H1 (cell line): ENCODE results near the gene TMEM235. TPM values are rescaled to one million over a fixed set of nuclear protein-coding genes. Genes with fewer than 3 reads are reported as not detected.
A peak's percentile ranks its signal among the peaks of the same experiment; 100 is the strongest.

ENCODE experiments used
- CTCF ChIA-PET: fragments of 300-600 bp; sonication (Branson Sonifier 250); formaldehyde crosslinking; loops from one replicate; lab custom pipeline; 2021; ENCODE audit not compliant: partially characterized antibody; lab: Charles Lee
- POLR2A ChIA-PET: fragments of 300-600 bp; sonication (Branson Sonifier 250); formaldehyde crosslinking; loops from one replicate; lab custom pipeline; 2021; ENCODE audit warnings: inconsistent platforms; ENCODE audit not compliant: partially characterized antibody; lab: Charles Lee
- DNase-seq, 2 experiments: peaks; one replicate each; pipeline versions ENCODE4 v3.0.0 to v3.0.0-alpha.2; 2010 to 2022; ENCODE audit warnings: low spot score in 2 of 2, low read depth in 1 of 2, mixed read lengths in 1 of 2
- FAIRE-seq: peaks from 2 replicates; lab custom pipeline; 2011; peaks lifted over from hg19 to GRCh38; lab: Jason Lieb, UNC
- H2AFZ ChIP-seq: 2 replicates; pipeline ENCODE4 v1.8.1; 2012; ENCODE audit warnings: low read length, inconsistent platforms
- H2AK5ac ChIP-seq: 2 replicates; pipeline ENCODE4 v1.6.1; 2013; ENCODE audit warnings: low read depth, low read length
- H2BK120ac ChIP-seq: replicated peaks from 2 replicates; pipeline ENCODE3; 2013; ENCODE audit warnings: low read depth, low read length, inconsistent platforms
- H2BK12ac ChIP-seq: 2 replicates; pipeline ENCODE4 v1.6.1; 2013; ENCODE audit warnings: low read depth, low read length
- H2BK15ac ChIP-seq: 2 replicates; pipeline ENCODE4 v1.6.1; 2013; ENCODE audit warnings: low read length
- H2BK20ac ChIP-seq: 2 replicates; pipeline ENCODE4 v1.6.1; 2013; ENCODE audit warnings: low read length
- H2BK5ac ChIP-seq: 2 replicates; pipeline ENCODE4 v1.6.1; 2013; ENCODE audit warnings: low read depth, low read length
- H3K14ac ChIP-seq: 2 replicates; pipeline ENCODE4 v1.6.1; 2013; ENCODE audit warnings: inconsistent platforms; ENCODE audit not compliant: insufficient read length
- H3K18ac ChIP-seq: 2 replicates; pipeline ENCODE4 v1.6.1; 2013; ENCODE audit warnings: low read length; ENCODE audit errors: extremely low read depth
- H3K23ac ChIP-seq: 2 replicates; pipeline ENCODE4 v1.6.1; 2013; ENCODE audit warnings: inconsistent platforms; ENCODE audit not compliant: insufficient read length
- H3K23me2 ChIP-seq: 2 replicates; pipeline ENCODE4 v1.6.1; 2013; ENCODE audit warnings: low read depth, low read length
- H3K27ac ChIP-seq: 2 replicates; pipeline ENCODE4 v1.6.1; 2011; ENCODE audit warnings: low read depth, low read length, inconsistent platforms
- H3K27me3 ChIP-seq, 4 experiments: replicated peaks in 1 of 4; 1 replicate in 1 of 4; 2 replicates in 3 of 4; pipeline versions ENCODE4 v1.6.1 to v1.8.1; 2011 to 2013; ENCODE audit warnings: low read length in 3 of 4, mild to moderate bottlenecking in 3 of 4, inconsistent platforms in 2 of 4, mixed read lengths in 2 of 4, moderate library complexity in 1 of 4; ENCODE audit not compliant: control insufficient read depth in 3 of 4, insufficient read depth in 3 of 4; ENCODE audit errors: extremely low read depth in 1 of 4
- H3K36me3 ChIP-seq, 4 experiments: 2 replicates each; pipeline versions ENCODE4 v1.6.1 to v1.8.1; 2011 to 2013; ENCODE audit warnings: mild to moderate bottlenecking in 4 of 4, low read length in 3 of 4, moderate library complexity in 2 of 4, control low read depth in 1 of 4, inconsistent platforms in 1 of 4; ENCODE audit not compliant: insufficient read depth in 4 of 4, control insufficient read depth in 2 of 4
- H3K4ac ChIP-seq: replicated peaks from 2 replicates; pipeline ENCODE3; 2013; ENCODE audit warnings: low read length, low read depth, mixed read lengths, inconsistent platforms; ENCODE audit not compliant: insufficient read length
- H3K4me1 ChIP-seq, 4 experiments: replicated peaks in 1 of 4; 1 replicate in 1 of 4; 2 replicates in 3 of 4; pipeline versions ENCODE4 v1.6.1 to v1.8.1; 2011 to 2013; ENCODE audit warnings: low read length in 3 of 4, inconsistent platforms in 2 of 4, mixed read lengths in 1 of 4; ENCODE audit not compliant: insufficient read depth in 4 of 4, control insufficient read depth in 3 of 4
- H3K4me2 ChIP-seq, 2 experiments: 2 replicates each; pipeline versions ENCODE4 v1.6.1 to v1.8.1; 2011 to 2013; ENCODE audit warnings: low read depth in 2 of 2, low read length in 2 of 2, control low read depth in 1 of 2, inconsistent platforms in 1 of 2, mild to moderate bottlenecking in 1 of 2; ENCODE audit not compliant: insufficient read depth in 1 of 2
- H3K4me3 ChIP-seq, 4 experiments: fragments of 200-600, 300-600 bp in 1 of 4; sonication (generic), shearing (Covaris generic), sonication (Bioruptor Twin) in 1 of 4; 2 replicates each; pipeline versions ENCODE4 v1.5.1 to v1.8.1; 2011 to 2016; ENCODE audit warnings: low read length in 4 of 4, low read depth in 3 of 4, control low read depth in 2 of 4, inconsistent platforms in 2 of 4, mild to moderate bottlenecking in 2 of 4, mixed read lengths in 1 of 4, moderate library complexity in 1 of 4; ENCODE audit not compliant: insufficient read depth in 2 of 4; ENCODE audit errors: extremely low read depth in 1 of 4
- H3K56ac ChIP-seq: replicated peaks from 2 replicates; pipeline ENCODE3; 2013; ENCODE audit warnings: low read depth, mild to moderate bottlenecking, mixed read lengths, low read length, inconsistent platforms; ENCODE audit not compliant: insufficient read length
- H3K79me1 ChIP-seq: 2 replicates; pipeline ENCODE4 v1.6.1; 2013; ENCODE audit warnings: low read depth, low read length, control low read depth
- H3K79me2 ChIP-seq, 2 experiments: 2 replicates each; pipeline versions ENCODE4 v1.6.1 to v1.8.1; 2012 to 2013; ENCODE audit warnings: low read length in 2 of 2, mild to moderate bottlenecking in 2 of 2, inconsistent platforms in 1 of 2; ENCODE audit not compliant: insufficient read depth in 2 of 2, control insufficient read depth in 1 of 2
- H3K9ac ChIP-seq, 4 experiments: replicated peaks in 1 of 4; 1 replicate in 1 of 4; 2 replicates in 3 of 4; pipeline versions ENCODE4 v1.6.1 to v1.8.1; 2011 to 2013; ENCODE audit warnings: low read depth in 3 of 4, low read length in 3 of 4, control low read depth in 2 of 4, mild to moderate bottlenecking in 2 of 4, moderate library complexity in 2 of 4, inconsistent platforms in 1 of 4; ENCODE audit errors: extremely low read depth in 1 of 4
- H3K9me3 ChIP-seq, 2 experiments: 2 replicates each; pipeline versions ENCODE4 v1.6.1 to v1.8.1; 2012 to 2013; ENCODE audit warnings: mild to moderate bottlenecking in 2 of 2, moderate library complexity in 2 of 2, control low read depth in 1 of 2, inconsistent platforms in 1 of 2, low read depth in 1 of 2, low read length in 1 of 2, mixed read lengths in 1 of 2; ENCODE audit not compliant: insufficient read depth in 2 of 2
- H4K20me1 ChIP-seq, 2 experiments: replicated peaks in 1 of 2; 2 replicates each; pipeline versions ENCODE3 to v1.8.1; 2011 to 2013; ENCODE audit warnings: inconsistent platforms in 2 of 2, low read length in 2 of 2, mild to moderate bottlenecking in 1 of 2; ENCODE audit not compliant: insufficient read depth in 2 of 2, control insufficient read depth in 1 of 2
- H4K5ac ChIP-seq: 2 replicates; pipeline ENCODE4 v1.6.1; 2013; ENCODE audit warnings: low read length, low read depth, mixed read lengths, inconsistent platforms; ENCODE audit not compliant: insufficient read length
- H4K8ac ChIP-seq: 2 replicates; pipeline ENCODE4 v1.8.0; 2013; ENCODE audit warnings: mild to moderate bottlenecking, moderate library complexity, low read length, inconsistent platforms; ENCODE audit not compliant: insufficient read depth; ENCODE audit errors: extremely low read depth
- H4K91ac ChIP-seq: replicated peaks from 2 replicates; pipeline ENCODE3; 2013; ENCODE audit warnings: low read length, mixed read lengths, inconsistent platforms; ENCODE audit not compliant: insufficient read length
- NRF1 ChIP-seq: IDR thresholded peaks from 2 replicates; pipeline ENCODE4 v1.6.1; 2011; ENCODE audit warnings: mild to moderate bottlenecking, low read depth, low read length, improper control_type of control experiment
- RNF2 ChIP-seq: fragments of 200-900, 300-1000 bp; sonication (generic); IDR thresholded peaks from 2 replicates; pipeline ENCODE4 v1.7.1; 2016; ENCODE audit warnings: borderline replicate concordance, low read depth, mild to moderate bottlenecking, antibody characterized with exemption, low read length; ENCODE audit not compliant: poor library complexity, severe bottlenecking; ENCODE audit errors: missing control alignments
- WGBS, 2 experiments: shearing (Covaris generic) in 1 of 2; methylation state at CpG; one replicate each; pipeline versions ENCODE4 v1.1.6 to v1.1.7; 2013 to 2015; ENCODE audit warnings: low lambda C conversion rate in 2 of 2, mixed read lengths in 2 of 2, inconsistent platforms in 1 of 2, low coverage in 1 of 2, missing lambda C conversion rate in 1 of 2; ENCODE audit not compliant: insufficient replicate concordance in 2 of 2, insufficient coverage in 1 of 2, insufficient read length in 1 of 2; ENCODE audit errors: extremely low coverage in 1 of 2, missing lambda C conversion rate in 1 of 2; 5-methylcytosine and 5-hydroxymethylcytosine counted together
- polyA plus RNA-seq, 7 experiments: library from polyadenylated mRNA; depleted of rRNA in 3 of 7; stranded (reverse) in 5 of 7; unstranded in 2 of 7; fragments of >200 nt in 5 of 7; fragments of 200-250 nt in 2 of 7; gene quantifications; 1 replicate in 5 of 7; 2 replicates in 1 of 7; 4 replicates in 1 of 7; pipeline versions ENCODE4 v1.2.1 to v1.2.3, GENCODE V29; 2011 to 2013; ENCODE audit warnings: missing spikeins in 2 of 7, mixed read lengths in 2 of 7
- total RNA-seq: library from RNA; stranded (reverse); fragmentation: NEBNext Ultra II Directional; extraction: Animal tissue kit (Norgen Biotek cat#: 25700); gene quantifications from 2 replicates; pipeline ENCODE4 v1.2.1, GENCODE V29; 2021

Gene TMEM235
- total and polyA plus RNA-seq, 2 of the 8 experiments (the other 6 are each of a cell fraction or from before 2014, with no cell fraction given) = 0.05 to 0.15 TPM

DNA sequence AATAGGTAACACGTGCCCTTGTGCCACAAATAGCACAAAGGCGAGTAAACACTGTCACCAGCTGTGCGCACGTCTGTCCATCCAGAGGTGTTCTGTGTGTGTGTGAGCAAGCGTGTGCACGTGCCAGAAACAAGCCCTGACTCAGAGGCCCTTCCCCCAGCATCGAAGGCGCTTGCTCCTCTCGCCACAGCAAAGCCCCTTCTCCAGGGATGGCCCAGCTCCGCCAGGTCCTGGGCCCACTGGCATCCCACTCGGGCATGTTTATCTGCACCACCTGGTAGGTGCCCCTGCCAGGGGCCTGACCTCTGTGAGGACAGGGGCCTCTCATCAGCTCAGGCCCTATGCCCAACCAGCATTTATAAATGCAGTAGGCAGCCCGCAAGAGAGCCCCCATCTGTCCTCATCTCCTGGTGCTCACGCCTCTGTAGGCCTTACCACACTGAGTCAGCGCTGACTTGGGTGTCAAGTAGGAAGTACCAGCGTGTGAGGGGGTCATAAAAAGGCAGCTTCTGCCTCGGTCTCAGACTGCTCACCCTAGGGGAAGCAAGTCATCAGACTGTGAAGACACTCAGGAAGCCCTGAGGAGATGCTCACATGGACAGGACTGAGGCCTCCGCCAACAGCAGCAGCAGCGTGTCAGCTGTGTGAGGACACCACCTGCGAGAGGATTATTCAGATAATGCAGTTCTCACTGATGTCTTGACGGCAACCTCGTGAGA is 10.8 kb downstream of the TMEM235 start:
- H3K56ac ChIP-seq = no peak overlapping the region
- H3K23ac ChIP-seq = no peak overlapping the region
- H2BK12ac ChIP-seq = no peak overlapping the region
- H4K20me1 ChIP-seq = no peaks in the 10 kb centered on the region
- no peak overlapping the region for H3K14ac ChIP-seq
- H4K5ac ChIP-seq = no peak overlapping the region
- H3K4me3 ChIP-seq = no peak overlapping the region
- peak overlapping the region; percentile 53; the same call in 1 of the 2 replicates for H2BK15ac ChIP-seq
- H3K79me2 ChIP-seq = no peaks in the 10 kb centered on the region
- no peak overlapping the region for H3K18ac ChIP-seq
- no peak overlapping the region for H4K91ac ChIP-seq
- DNase-seq = no peak
- TF ChIP-seq NRF1 (no peak), RNF2 (no peak)
- TF ChIP-seq, all 59 proteins: peak for 0
- Histone ChIP-seq H4K8ac (no peak overlapping the region), H3K36me3 (no peaks in the 10 kb centered on the region), H3K79me1 (no peaks in the 10 kb centered on the region; the same call in 1 of the 2 replicates), H3K27me3 (no peaks in the 10 kb centered on the region), H3K27ac (no peak overlapping the region), H3K9ac (no peak overlapping the region), H3K4me2 (no peak overlapping the region), H2BK20ac (no peak overlapping the region), H3K23me2 (no peaks in the 10 kb centered on the region; the same call in 1 of the 2 replicates), H2AFZ (no peak overlapping the region), H2BK5ac (no peak overlapping the region), H3K9me3 (no peaks in the 10 kb centered on the region), H2AK5ac (no peak overlapping the region; the same call in 1 of the 2 replicates), H3K4me1 (peaks cover 0 to 3% (median 0%) of the 10 kb centered on the region in 4 experiments; a peak in 2 of 7 replicates), H2BK120ac (no peak overlapping the region), H3K4ac (no peak overlapping the region)
- no peak for FAIRE-seq
- ChIA-PET CTCF (interaction anchor here (0.6 to 1.5 kb wide), 4 partner anchors 9 to 1528 kb away, joined by 3 to 12 read pairs (median 3); no protein-coding TSS in a partner anchor), POLR2A (interaction anchor here (0.9 to 1.9 kb wide), 3 partner anchors 23 to 70 kb away, joined by 3 to 4 read pairs (median 3); no protein-coding TSS in a partner anchor)
- 87% methylated on average over 20 of the region's 21 CpGs; no CpG with 5 or more reads in 1 of the 2 experiments for WGBS, 2 experiments
